Neural progenitor cell (in vitro differentiated cells): Measurements from ENCODE around the gene PRR12. TPM values are rescaled to one million over a fixed set of nuclear protein-coding genes. Genes with fewer than 3 reads are reported as not detected.

ENCODE experiments used
- DNase-seq: peaks from one replicate; pipeline ENCODE4 v3.0.0-alpha.2; 2016; ENCODE audit warnings: low spot score
- H2AFZ ChIP-seq: fragments of 200-600 bp; sonication (generic); replicated peaks from 2 replicates; pipeline ENCODE4 v1.6.1; 2016; ENCODE audit warnings: antibody characterized with exemption
- H3F3A ChIP-seq: fragments of 200-600 bp; sonication (generic); 2 replicates; pipeline ENCODE4 v1.6.1; 2016; ENCODE audit warnings: antibody characterized with exemption, low read depth
- H3K27ac ChIP-seq: fragments of 200-600 bp; sonication (generic); 2 replicates; pipeline ENCODE4 v1.5.1; 2016; ENCODE audit warnings: mild to moderate bottlenecking
- H3K27me3 ChIP-seq: fragments of 200-600 bp; sonication (generic); 2 replicates; pipeline ENCODE4 v1.6.1; 2016; ENCODE audit warnings: mild to moderate bottlenecking, moderate library complexity
- H3K36me3 ChIP-seq: fragments of 200-600 bp; sonication (generic); 2 replicates; pipeline ENCODE4 v1.5.1; 2016
- H3K4me1 ChIP-seq: fragments of 200-600 bp; sonication (generic); 2 replicates; pipeline ENCODE4 v1.6.1; 2016; ENCODE audit warnings: mixed run types
- H3K4me2 ChIP-seq: fragments of 200-600 bp; sonication (generic); 2 replicates; pipeline ENCODE4 v1.6.1; 2016
- H3K4me3 ChIP-seq: fragments of 200-600 bp; sonication (generic); 2 replicates; pipeline ENCODE4 v1.5.1; 2016
- H3K79me2 ChIP-seq: fragments of 200-600 bp; sonication (generic); 2 replicates; pipeline ENCODE4 v1.6.1; 2016; ENCODE audit warnings: low read depth
- H3K9ac ChIP-seq: fragments of 200-600 bp; sonication (generic); 2 replicates; pipeline ENCODE4 v1.6.1; 2016
- H3K9me3 ChIP-seq: fragments of 200-600 bp; sonication (generic); 2 replicates; pipeline ENCODE4 v1.5.1; 2016; ENCODE audit warnings: low read depth
- H4K20me1 ChIP-seq: fragments of 200-600 bp; sonication (generic); 2 replicates; pipeline ENCODE4 v1.6.1; 2016; ENCODE audit warnings: low read depth
- H3K27ac Mint-ChIP-seq: 3 replicates; pipeline ENCODE4 v1.8.0; 2021; ENCODE audit warnings: mixed read lengths
- H3K27me3 Mint-ChIP-seq: 2 replicates; pipeline ENCODE4 v1.8.0; 2022; ENCODE audit warnings: low read depth, mild to moderate bottlenecking, inconsistent platforms, moderate library complexity, mixed read lengths; ENCODE audit not compliant: insufficient read depth
- H3K36me3 Mint-ChIP-seq: 3 replicates; pipeline ENCODE4 v1.8.0; 2021; ENCODE audit warnings: mixed read lengths
- H3K4me1 Mint-ChIP-seq: 3 replicates; pipeline ENCODE4 v1.8.0; 2021; ENCODE audit warnings: mixed read lengths
- H3K4me3 Mint-ChIP-seq: 3 replicates; pipeline ENCODE4 v1.8.0; 2021; ENCODE audit warnings: mild to moderate bottlenecking, moderate library complexity, mixed read lengths
- H3K9me3 Mint-ChIP-seq: 3 replicates; pipeline ENCODE4 v1.8.0; 2020; ENCODE audit warnings: mixed read lengths
- EZH2 ChIP-seq: fragments of 200-600 bp; sonication (generic); IDR thresholded peaks from 2 replicates; pipeline ENCODE4 v1.6.1; 2017; ENCODE audit warnings: antibody characterized with exemption, mild to moderate bottlenecking, moderate library complexity
- EZH2phosphoT487 ChIP-seq: fragments of 200-600 bp; sonication (generic); IDR thresholded peaks from 2 replicates; pipeline ENCODE4 v1.6.1; 2017; ENCODE audit warnings: antibody characterized with exemption
- total RNA-seq: library from RNA; depleted of rRNA; stranded (reverse); fragments of >200 nt; gene quantifications from 2 replicates; pipeline ENCODE4 v1.2.3, GENCODE V29; 2015; ENCODE audit warnings: low replicate concordance
- TF ChIP-seq, protein P1 (sequence below): fragments of 200-600 bp; sonication (generic); IDR thresholded peaks from 2 replicates; pipeline ENCODE4 v1.5.1; 2017; ENCODE audit warnings: antibody characterized with exemption, mild to moderate bottlenecking

Gene PRR12
- total RNA-seq, 1 donor from 2014 or later = 3.2 TPM

DNA sequence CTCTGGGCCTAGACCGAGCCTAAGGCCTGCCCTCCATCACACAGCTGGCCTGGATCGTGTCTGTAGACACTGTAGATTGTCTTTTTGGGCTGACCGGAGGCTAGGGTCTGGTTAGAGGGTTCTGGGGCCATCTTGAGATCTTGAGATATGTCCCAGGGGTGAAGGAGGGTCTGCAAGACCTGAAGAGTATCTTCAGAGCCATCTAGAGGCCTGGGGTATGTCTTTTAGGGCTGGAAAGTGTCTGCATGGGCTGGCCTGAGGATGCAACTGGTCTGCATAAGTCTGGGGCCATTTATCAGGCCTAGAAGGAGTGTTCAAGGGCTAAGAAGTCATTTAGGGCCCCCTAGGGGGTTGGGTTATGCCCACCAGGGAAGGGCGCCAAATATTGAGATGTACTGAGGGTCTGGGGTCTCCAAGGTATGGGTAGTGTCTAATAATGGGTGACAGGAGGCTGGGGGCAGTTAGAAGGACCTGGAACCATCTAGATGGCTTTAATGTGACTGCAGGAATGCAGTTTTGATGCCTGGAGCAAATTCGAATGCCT, 51.6 kb downstream of the PRR12 start:
- DNase-seq = no peak
- H3K27me3 ChIP-seq = peaks cover 11% of the 10 kb centered on the region
- Mint-ChIP-seq H3K4me3 (peak overlapping the region; percentile 99), H3K9me3 (no peaks in the 10 kb centered on the region), H3K4me1 (peaks cover 51% of the 10 kb centered on the region), H3K27ac (peak overlapping the region; percentile 97), H3K27me3 (peaks cover 11% of the 10 kb centered on the region), H3K36me3 (peaks cover 20% of the 10 kb centered on the region)
- H3K9ac ChIP-seq = peak overlapping the region; percentile 97
- H3K79me2 ChIP-seq = peaks cover 41% of the 10 kb centered on the region
- TF ChIP-seq, protein P1, sequence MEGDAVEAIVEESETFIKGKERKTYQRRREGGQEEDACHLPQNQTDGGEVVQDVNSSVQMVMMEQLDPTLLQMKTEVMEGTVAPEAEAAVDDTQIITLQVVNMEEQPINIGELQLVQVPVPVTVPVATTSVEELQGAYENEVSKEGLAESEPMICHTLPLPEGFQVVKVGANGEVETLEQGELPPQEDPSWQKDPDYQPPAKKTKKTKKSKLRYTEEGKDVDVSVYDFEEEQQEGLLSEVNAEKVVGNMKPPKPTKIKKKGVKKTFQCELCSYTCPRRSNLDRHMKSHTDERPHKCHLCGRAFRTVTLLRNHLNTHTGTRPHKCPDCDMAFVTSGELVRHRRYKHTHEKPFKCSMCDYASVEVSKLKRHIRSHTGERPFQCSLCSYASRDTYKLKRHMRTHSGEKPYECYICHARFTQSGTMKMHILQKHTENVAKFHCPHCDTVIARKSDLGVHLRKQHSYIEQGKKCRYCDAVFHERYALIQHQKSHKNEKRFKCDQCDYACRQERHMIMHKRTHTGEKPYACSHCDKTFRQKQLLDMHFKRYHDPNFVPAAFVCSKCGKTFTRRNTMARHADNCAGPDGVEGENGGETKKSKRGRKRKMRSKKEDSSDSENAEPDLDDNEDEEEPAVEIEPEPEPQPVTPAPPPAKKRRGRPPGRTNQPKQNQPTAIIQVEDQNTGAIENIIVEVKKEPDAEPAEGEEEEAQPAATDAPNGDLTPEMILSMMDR = no peak
- no peak for TF ChIP-seq EZH2phosphoT487
- no peak for TF ChIP-seq EZH2
- peaks cover 41% of the 10 kb centered on the region for H3F3A ChIP-seq
- H4K20me1 ChIP-seq = peaks cover 39% of the 10 kb centered on the region
- peaks cover 37% of the 10 kb centered on the region for H3K4me1 ChIP-seq
- H3K36me3 ChIP-seq = no peaks in the 10 kb centered on the region
- peak overlapping the region; percentile 95 for H3K4me2 ChIP-seq
- H2AFZ ChIP-seq = peak overlapping the region; percentile 77
- peak overlapping the region; percentile 84 for H3K27ac ChIP-seq
- no peaks in the 10 kb centered on the region for H3K9me3 ChIP-seq
- H3K4me3 ChIP-seq = peak overlapping the region; percentile 90

DNA sequence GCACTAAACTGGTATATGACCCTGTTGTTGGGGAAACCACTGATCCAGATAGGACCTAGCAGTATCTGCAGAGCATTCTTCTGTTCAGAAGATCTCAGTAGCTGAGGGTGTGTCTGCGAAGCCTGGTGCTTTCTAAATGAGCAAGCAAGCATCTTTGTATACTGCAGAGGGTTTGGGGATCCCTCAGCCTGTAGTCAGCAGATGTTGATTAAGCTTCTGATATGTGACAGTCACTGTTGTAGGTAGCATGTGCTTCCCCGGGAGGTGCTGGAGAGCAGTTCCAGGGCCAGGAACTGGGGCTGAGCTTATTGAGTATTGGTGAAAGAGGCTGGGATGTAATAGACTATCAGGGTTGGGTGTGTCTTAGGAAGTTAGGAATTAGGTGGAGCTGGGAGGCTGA, 52.5 kb downstream of the PRR12 start:
- no peak overlapping the region for H3K27ac ChIP-seq
- H3K27me3 ChIP-seq = peaks cover 11% of the 10 kb centered on the region
- H3K4me3 ChIP-seq = peak overlapping the region; percentile 90
- no peaks in the 10 kb centered on the region for H3K9me3 ChIP-seq
- H3K79me2 ChIP-seq = peaks cover 41% of the 10 kb centered on the region
- peaks cover 20% of the 10 kb centered on the region for H3K36me3 Mint-ChIP-seq
- H3K27me3 Mint-ChIP-seq = peaks cover 8% of the 10 kb centered on the region
- H3K4me1 ChIP-seq = peaks cover 29% of the 10 kb centered on the region
- H3K4me1 Mint-ChIP-seq = peaks cover 45% of the 10 kb centered on the region
- peaks cover 34% of the 10 kb centered on the region for H3F3A ChIP-seq
- TF ChIP-seq EZH2phosphoT487 = no peak
- no peak for TF ChIP-seq EZH2
- H3K27ac Mint-ChIP-seq = peak overlapping the region; percentile 72
- no peak overlapping the region for H2AFZ ChIP-seq
- peak overlapping the region; percentile 95 for H3K4me2 ChIP-seq
- peaks cover 48% of the 10 kb centered on the region for H4K20me1 ChIP-seq
- H3K9me3 Mint-ChIP-seq = no peaks in the 10 kb centered on the region
- peak overlapping the region; percentile 99 for H3K4me3 Mint-ChIP-seq
- H3K9ac ChIP-seq = no peak overlapping the region
- no peaks in the 10 kb centered on the region for H3K36me3 ChIP-seq
- no peak for DNase-seq

DNA sequence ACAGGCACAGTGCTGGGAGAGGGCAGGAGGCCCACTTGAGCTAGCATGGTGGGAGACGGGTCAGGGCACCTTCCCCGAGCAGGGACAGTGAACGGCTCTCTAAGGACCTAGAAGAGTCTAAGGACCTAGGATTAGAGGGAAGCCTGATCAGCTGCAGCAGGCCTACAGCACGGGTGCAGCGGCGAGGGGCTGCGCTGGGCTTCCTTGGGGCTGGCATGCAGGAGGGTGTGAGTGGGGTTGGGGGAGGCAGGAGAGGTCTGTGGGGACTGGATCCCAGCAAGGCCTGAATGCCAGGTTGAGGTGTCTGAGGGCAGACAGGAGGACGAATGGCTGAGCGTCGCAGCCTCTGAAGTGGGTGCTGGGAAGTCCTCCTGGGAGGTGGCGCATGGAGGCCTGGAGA, 54.6 kb downstream of the PRR12 start:
- peaks cover 48% of the 10 kb centered on the region for H3K79me2 ChIP-seq

DNA sequence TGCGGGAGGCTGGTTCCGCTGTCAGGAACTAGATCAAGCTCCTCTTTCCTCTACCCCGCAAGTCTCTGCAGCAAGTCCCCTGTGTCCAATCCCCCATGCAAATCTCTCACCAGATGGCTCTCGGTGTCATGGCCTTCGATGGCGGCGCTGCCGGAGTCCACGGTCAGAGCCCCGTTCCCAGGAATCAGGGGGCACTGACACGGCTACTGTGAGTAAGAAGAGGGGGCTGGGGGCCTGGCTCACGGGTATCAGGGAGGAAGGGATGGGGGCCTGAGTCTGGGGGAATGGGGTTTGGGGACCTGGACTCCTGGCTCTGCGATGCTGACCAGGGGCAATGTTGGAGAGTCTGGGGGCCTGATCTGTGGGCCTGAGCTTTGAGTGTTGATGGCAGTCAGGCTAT, 55.0 kb downstream of the PRR12 start:
- H3K36me3 ChIP-seq = no peaks in the 10 kb centered on the region
- H3K36me3 Mint-ChIP-seq = peaks cover 28% of the 10 kb centered on the region
- H3F3A ChIP-seq = peaks cover 16% of the 10 kb centered on the region
- no peak for DNase-seq
- no peak overlapping the region for H3K9ac ChIP-seq
- H3K27me3 ChIP-seq = no peaks in the 10 kb centered on the region
- peaks cover 51% of the 10 kb centered on the region for H4K20me1 ChIP-seq
- H3K27ac ChIP-seq = no peak overlapping the region
- no peaks in the 10 kb centered on the region for H3K9me3 ChIP-seq
- H3K4me1 Mint-ChIP-seq = peaks cover 28% of the 10 kb centered on the region
- H3K79me2 ChIP-seq = peaks cover 48% of the 10 kb centered on the region
- H3K27me3 Mint-ChIP-seq = peaks cover 5% of the 10 kb centered on the region
- H3K4me3 ChIP-seq = no peak overlapping the region
- H3K4me2 ChIP-seq = no peak overlapping the region
- H3K9me3 Mint-ChIP-seq = no peaks in the 10 kb centered on the region
- H3K4me3 Mint-ChIP-seq = no peak overlapping the region
- TF ChIP-seq EZH2 (no peak), EZH2phosphoT487 (no peak)
- TF ChIP-seq, protein P1 = no peak
- no peak overlapping the region for H2AFZ ChIP-seq
- H3K4me1 ChIP-seq = peaks cover 19% of the 10 kb centered on the region
- no peak overlapping the region for H3K27ac Mint-ChIP-seq

More for the DNA sequence above, 54.6 kb downstream of the PRR12 start:
- H3K4me3 Mint-ChIP-seq = no peak overlapping the region
- DNase-seq = no peak
- Histone ChIP-seq H3K36me3 (no peaks in the 10 kb centered on the region), H4K20me1 (peaks cover 51% of the 10 kb centered on the region), H3K9me3 (no peaks in the 10 kb centered on the region), H3K27ac (no peak overlapping the region), H3K4me2 (no peak overlapping the region), H3K27me3 (no peaks in the 10 kb centered on the region), H2AFZ (no peak overlapping the region), H3K4me1 (peaks cover 19% of the 10 kb centered on the region), H3K4me3 (no peak overlapping the region), H3F3A (peaks cover 20% of the 10 kb centered on the region), H3K9ac (no peak overlapping the region)
- H3K27ac Mint-ChIP-seq = no peak overlapping the region
- TF ChIP-seq, protein P1 = no peak
- TF ChIP-seq EZH2 (no peak), EZH2phosphoT487 (no peak)
- H3K27me3 Mint-ChIP-seq = peaks cover 5% of the 10 kb centered on the region
- peaks cover 32% of the 10 kb centered on the region for H3K4me1 Mint-ChIP-seq
- H3K9me3 Mint-ChIP-seq = no peaks in the 10 kb centered on the region
- H3K36me3 Mint-ChIP-seq = peaks cover 27% of the 10 kb centered on the region
